GM21423 (cell line): ENCODE measurements around the gene TRAIP.

ENCODE experiments used
- ATAC-seq: cut with Tn5 transposase; IDR thresholded peaks from one replicate; pipeline ENCODE4 v1.9.1; 2021; ENCODE audit warnings: mild to moderate bottlenecking, moderate library complexity; ENCODE audit not compliant: unreplicated experiment

Gene TRAIP

DNA sequence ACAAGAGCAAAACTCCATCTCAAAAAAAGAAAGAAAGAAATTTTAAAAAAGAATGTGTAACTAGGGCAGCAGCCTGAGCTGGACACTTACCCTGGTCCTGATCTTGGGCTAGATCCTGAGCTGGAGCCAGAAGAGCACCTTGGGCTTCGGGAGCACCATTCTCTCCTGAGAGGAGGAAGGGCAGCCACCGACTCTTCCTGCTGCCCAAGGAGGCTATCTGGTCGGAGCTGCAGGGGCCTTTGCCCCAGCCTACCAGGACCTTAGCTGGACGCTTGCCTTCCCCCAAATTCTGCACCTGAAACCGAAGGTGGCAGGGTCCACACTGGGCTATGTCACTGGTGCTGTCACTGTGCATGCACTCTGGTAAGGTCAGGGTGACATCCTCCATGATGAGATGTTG lies 20.2 kb upstream of the TRAIP start:
- no peak for ATAC-seq

DNA sequence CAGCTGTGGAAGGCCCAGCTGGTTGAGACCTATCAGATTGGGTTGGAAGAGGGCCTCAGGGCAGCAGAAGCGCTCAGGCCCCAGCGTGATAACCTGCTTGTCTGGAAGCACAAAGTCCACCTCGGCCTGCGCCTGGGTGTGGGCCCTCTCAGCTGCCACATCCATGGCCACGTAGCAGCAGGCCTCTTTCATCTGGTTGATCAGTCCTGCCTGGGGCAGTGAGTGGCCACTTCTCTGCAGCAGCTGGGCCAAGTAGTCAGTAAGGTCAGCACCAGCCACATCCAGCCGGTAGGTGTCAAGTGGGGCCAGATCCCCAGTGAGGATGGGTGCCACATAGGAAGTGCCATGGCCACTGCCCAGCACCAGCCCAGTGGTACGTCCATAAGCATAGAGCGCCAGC lies 17.3 kb upstream of the TRAIP start:
- ATAC-seq, result no peak

DNA sequence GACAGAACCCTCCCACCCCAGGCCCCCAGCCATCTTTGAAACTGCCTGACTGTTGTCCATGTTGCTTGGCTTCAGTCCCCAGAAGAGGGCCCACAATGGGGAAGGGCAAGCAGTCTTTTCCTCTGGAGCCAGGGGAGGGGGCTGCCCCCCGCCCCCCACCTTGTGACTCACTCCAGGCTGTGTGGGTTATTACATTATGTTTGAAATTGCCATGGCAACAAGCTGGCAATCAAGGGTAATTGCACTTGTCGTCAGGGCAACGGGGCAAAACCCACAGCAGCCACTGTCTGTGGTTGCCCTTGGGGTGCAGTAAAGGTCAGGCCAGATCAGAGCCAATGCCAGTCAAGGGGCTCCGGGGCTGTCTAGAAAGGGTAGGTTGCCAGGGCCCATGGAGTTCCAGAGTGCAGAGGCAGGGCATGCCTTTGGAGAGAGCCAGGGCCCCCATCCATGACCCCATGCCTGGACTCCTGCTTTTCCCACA lies 16.5 kb upstream of the TRAIP start:
- ATAC-seq, result no peak

DNA sequence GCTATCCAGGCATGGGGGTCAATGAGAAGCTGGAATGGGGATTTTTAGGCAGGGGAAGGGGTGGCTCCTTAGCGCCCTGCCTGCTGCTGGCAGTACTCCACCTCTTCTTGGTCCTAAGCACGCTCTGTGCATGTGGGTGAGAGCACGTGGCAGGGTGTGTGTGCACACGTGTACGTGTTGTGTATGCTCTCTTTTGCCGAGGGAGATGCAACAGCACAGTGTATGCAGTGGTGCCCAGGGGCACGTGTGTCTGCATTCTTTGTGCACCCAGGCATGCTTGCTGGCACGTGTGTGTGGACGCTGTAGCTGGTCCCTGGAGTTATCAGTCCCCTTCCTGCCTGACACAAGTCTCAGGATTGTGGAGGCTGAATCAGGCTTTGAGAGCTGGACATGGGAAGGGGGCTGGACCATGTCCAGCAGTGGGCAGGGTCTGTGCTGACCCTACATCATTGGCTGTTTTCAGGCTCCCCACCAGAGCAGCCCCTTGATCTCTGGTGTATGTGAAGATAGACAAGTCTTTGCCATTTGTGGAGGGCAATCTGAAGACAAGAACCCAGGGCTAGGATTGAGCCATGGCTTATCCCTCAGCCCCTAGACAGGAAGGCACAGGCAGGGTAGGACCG lies 15.3 kb upstream of the TRAIP start:
- ATAC-seq, result no peak

DNA sequence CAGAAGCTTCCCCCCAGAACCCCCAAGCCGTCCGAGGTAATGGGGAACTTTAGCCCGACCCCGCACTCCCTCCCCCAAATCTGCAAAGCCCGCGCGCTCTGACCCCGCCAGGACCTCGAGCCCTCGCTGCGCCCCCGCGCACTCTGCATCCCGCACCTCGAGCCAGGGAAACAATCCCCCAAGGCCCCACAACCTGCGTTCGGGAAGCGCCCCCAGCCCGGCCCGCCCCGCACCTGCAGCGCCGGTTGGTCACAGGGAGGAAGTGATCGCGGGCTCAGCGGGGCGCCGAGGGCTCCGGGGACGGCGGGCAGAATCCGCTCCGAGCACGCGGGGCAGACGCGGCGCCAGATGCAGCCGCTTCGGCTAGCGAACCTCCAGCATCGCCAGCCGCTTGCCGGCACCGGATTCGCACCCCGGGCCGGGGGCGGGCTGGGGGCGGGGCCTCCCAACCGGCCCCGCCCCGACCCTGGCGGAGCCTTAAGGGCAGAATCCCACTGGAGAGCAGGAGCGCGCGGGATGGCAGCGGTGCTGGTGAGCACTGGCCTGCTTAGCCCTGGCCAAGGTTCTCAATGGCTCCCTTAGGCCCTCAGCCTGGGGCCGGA lies 13.3 kb upstream of the TRAIP start, which contains the start of gene CAMKV:
CAMKV (minus strand) TSS at position 382 of the 602 bp plus-strand sequence. CDS start 7,518 bp downstream, outside the sequence.
- ATAC-seq, result no peak

DNA sequence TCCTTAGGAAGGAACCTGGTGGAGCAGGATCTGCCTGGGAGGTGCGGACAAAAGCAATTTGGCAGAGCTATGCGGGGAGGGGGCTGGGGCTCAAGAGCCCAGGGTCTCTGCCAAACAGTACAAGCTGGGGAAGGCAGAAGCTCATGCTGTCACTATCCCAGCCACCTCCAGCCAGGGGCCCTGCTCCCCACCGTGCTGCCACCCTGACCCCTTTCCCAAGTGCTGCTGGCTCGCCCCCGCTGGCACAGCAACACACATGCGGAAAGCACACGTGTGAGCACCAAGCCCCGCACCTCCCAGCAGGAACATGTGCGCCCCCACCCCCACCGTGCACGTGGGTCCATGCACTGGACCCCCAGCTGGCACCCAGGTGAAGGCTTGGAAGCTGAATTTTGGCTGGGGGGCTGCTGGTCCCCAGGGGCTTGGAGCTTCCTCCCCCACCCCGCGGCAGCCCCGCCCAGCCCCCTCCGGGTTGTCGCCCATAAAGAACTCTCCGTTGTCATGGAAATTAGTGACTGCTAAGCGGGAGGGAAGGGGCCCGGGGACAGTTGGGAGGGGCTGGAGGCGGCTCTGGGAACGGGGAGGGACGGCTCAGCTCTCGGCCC lies 12.6 kb upstream of the TRAIP start:
- ATAC-seq, result no peak

GRCh38 chr3:49867871-49868321 lies 11.5 kb upstream of the TRAIP start:
- no peak for ATAC-seq

GRCh38 chr3:49867400-49867799 lies 11.0 kb upstream of the TRAIP start:
- no peak for ATAC-seq

DNA sequence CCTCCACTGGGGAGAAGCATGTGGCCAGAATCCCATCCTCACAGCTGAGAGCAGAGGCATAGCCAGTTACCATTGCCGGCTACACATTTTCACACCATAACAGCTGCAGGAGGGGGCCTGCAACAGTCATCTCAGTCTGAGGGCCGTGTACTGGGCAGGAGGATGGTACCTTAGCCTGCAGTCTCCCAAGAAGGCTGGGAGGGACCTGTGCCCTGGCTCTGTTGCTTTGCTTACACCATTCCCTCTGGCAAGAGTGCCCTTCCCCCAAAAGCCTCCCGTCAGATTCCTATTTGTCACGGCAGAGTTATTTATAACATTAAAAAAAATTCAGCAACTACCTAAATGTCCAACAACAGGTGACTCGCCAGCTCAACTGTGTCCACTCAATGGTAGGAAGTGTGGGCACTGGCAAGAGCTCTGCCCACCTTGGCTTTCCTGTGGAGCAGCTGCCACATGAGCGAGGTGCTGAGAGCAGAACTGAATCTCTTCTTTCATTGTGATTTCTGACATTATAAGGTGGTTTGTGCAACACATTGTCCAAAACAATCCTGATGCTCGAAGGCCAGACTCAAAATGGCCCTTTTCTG lies 8.9 kb upstream of the TRAIP start:
- ATAC-seq, result no peak

- ATAC-seq, result no peak
Measured at GRCh38 chr3:49864505-49864904, 8.1 kb upstream of the TRAIP start.

DNA sequence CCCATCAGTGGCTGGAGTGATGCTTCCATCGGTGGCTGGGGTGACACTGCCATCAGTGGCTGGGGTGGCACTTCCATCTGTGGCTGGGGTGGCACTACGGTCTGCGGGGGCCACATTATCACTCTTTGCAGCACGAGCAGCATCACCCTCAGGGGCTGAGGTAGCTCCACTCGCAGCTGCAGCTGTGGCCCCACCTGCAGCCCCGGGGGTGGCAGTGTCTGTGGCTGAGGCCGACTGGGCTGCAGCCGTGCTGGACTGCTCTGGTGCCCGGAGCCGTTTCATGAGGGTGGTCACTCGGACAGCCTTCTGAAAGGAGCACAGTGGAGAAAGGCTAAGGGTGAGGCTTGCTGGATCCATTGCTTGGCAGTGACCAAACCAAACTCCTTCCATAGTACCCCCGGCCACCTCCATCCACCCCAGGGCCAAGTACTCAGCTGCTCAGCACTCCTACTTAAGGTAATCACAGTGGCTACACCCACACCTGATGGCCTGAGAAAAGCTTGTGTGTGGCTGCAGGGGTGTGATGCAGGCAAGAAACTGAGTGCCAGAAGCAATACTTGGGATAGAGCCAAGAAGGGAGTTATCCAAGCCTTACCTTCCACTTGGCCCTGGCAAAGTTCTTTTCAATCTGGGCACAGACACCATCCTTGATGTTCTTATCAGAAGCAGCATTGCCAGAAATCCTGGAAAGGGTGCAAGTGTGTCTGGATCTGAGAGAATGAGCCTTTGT lies 3.4 kb upstream of the TRAIP start:
- ATAC-seq, result no peak

DNA sequence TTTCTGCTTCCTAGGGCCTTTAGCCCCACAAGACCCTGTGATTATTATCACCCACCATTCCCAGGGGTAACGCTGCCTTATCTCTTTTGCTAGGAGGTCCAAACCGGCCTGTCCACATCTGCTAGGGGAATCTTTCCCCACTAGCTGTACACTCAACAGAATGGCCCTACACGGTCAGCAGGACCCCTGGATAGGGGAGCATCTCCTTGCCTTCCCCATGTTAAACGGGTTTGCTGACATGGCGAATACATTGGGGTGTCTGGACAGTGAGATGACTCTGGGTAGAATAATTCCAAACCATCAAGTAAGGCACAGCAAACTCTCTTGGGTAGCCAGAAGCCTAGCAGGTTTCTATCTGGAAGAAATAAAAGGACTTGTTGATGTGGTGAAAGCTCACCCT lies 702 bp downstream of the TRAIP start:
- ATAC-seq, result no peak

GRCh38 chr3:49845694-49846093 lies 10.7 kb downstream of the TRAIP start:
- ATAC-seq, result no peak

DNA sequence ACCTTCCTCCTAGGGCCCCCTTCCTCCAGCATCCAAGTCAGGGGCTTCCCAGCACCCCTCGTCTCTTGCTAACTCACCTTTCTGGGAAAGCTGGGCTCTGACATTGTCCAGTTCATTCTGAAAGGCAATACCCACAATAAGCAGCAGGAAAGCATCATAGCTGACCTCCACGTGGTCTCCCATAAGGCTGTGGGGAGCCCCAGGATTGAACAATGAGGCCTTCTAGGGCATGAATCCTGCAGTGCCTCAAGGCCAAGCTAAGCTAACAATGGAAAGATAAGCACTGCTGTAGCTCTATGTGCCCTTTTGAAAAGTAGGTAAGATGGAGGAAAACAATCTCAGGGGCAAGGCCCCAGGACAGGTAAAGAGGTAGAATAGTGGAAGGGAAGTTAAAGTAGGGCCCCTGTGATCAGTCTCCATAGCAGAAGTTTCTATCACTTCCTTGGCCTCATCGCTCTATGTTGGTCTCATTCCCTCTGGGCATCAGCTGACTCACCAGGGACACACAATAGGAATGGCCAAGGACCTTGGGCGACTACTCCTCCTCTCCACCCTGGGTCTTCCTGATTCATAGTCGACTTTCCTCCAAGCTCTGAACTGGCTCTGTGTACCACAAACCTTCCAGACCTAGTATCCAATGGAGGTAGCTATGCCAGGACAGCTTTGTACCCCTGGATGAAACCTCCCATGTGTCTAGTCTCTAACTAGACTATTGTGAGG lies 11.7 kb downstream of the TRAIP start:
- no peak for ATAC-seq

DNA sequence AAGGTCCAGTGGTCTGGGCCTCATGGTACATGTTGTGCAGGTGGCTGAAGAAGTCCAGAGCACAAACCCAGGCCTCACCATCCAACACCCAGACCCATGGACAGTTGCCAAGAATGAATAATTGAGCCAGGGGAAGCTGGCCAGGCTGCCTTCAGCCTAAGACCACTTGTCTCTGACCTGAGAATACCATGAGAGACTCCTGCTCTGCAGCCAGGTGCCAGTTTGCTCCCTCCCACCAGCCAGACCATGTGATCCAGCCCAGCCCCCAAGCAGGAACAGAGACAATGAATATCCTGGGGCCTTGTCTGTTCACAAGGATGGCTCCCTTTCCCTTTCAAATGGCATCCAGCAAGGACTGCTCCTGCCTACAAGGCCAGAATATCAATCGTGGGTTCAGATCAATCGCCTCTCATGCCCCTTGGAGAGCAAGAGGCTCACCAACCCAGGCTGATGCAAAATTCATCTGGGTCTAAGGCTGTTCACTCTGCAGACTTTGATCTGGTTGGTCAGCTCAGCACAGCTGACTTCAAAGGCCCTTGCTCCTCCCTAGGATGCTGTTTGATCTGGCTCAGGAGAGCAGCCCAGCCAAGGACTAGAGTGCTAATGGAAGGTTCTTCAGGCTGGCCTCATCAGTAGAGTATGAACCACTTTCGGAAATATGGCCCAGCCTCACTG lies 13.4 kb downstream of the TRAIP start:
- no peak for ATAC-seq

GRCh38 chr3:49841806-49842205 lies 14.6 kb downstream of the TRAIP start:
- no peak for ATAC-seq

DNA sequence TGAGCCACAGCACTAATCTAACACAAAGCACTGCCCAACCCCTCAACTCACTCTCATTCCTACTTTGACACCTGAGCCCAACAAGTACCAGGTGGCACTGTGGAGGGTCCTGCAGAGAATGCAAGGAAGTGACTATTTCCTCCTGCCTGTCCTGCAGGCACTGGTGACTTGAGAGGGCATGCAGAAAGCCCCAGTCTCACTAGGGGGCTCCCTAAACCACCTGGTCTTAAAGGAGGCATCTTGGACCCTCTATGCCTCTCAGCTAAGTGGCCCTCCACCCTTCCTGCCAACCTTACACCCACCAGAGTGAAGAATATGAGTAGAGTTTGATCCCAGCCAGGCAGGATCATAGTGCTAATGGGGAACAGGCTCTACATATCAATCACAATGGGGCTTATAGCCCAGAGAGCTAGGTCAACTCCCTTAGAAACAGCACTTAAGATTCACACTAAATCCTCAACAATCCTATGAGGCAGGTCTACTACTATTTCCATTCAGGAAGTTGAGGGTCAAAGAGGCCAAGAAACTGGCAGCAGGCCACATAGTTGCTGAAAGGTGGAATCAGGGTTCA lies 15.2 kb downstream of the TRAIP start:
- ATAC-seq, result no peak

GRCh38 chr3:49840388-49840787 lies 16.0 kb downstream of the TRAIP start:
- ATAC-seq, result no peak

GRCh38 chr3:49839193-49839809 lies 17.1 kb downstream of the TRAIP start:
- no peak for ATAC-seq
